HG03066 (cell line): ENCODE results near the gene SVOPL.

Experiments used
- ATAC-seq: cut with Tn5 transposase; IDR thresholded peaks from one replicate; pipeline ENCODE4 v1.9.1; 2021; ENCODE audit warnings: low read depth; ENCODE audit not compliant: unreplicated experiment

Gene SVOPL

DNA sequence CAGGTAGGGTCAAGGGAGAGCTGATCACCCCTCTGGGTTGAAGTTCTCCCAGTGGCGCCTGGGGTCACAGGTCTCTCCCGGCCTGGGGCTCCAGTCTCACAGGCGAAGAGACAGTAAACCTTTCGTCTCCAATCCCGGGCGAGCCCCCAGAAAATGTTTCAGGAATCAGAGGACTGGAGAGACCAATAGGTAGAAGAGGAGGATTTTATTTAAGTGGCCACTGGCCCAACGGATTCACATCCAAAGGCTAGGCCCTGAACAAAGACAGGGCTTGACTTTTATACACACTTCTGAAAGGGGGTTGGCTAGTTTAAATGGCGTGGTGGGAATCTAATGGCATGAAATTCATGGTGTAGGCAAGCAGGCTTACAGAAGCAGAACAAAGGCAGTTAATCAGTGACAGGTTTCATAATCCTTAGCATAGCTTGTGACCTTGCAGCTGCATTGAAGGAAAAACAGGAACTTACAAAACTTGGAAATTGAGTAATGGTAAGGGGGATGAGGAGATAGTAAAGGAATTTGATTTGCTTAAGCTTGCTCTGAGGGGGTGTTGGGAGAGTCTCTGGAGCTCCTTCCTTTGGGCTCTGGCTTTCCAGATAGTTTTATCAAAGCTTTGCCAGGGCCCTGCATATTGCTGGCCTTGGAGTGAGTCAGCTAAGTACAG is 135.6 kb downstream of the SVOPL start:
- ATAC-seq: no peak

DNA sequence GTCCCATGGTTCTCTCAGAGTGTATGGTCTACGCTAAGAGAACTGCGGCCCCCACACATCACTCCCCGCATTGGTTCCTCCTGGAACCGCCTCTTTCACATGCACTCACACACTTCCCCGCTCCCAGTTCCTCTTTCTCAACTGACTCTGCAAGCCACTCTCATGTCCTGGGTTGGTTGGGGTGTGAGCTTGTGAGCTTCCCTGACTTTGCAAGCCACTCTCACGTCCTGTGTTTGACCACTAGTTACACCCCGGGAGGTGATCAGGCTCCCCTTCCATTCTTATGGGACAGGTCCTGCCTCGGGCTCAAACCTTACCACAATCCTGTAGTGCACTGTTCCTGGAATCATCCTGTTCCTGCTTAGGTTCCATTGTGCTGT is 136.1 kb downstream of the SVOPL start:
- no peak for ATAC-seq

DNA sequence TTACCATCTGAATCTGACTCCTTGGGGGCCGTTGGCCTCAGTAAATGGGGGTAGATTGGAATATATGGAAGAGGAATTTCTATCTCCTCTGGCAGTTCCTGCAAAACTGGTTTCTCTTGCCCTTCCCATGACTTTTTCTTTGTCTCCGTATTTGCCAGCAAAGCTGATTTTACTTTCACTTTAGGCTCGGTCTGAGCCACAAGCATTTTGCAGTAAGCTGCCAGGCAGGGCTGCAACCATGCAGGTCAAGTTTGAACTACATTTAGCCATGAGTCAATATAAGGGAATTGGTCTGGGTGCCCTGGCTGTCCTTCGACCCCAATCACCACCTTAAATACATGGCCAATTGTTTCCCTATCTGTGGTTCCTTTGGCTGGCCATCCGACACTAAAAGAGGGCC is 136.8 kb downstream of the SVOPL start:
- ATAC-seq: no peak

DNA sequence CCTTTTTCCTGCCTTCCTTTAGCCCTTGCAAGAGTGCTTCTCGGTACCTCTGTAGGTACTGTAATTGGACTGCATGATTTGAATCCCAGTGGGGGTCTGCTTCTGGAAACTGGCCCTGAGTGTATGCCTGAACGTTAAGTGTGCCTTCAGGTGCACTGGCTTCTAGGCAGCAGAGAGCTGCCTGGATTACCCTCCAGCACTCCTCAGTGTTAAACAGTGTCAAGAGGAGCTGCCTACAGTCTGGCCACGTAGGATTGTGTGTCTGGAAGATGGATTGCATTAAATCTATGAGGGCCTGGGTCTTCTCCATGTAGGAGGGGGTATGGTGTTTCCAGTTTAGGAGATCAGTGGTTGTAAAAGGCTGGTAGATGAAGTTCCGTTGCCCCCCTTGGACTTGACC is 137.4 kb downstream of the SVOPL start:
- no peak for ATAC-seq

DNA sequence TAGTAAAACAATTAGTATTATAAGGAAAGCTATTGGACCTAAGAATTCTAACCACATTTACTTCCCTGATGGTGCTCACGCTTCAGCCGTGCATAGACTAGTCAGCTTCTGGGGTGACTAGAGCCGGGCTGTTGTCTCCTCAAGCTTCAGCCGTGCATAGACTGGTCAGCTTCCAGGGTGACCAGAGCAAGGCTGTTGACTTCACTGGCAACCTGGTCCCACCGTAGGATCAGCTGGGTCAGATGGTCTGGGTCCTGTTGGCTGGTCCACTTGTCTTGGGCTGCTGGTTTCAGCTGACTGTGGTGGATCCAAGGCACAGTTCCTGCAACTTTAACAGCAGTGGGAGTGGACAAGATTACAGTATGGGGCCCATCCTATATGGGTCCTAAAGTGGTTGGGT is 141.7 kb downstream of the SVOPL start:
- no peak for ATAC-seq

DNA sequence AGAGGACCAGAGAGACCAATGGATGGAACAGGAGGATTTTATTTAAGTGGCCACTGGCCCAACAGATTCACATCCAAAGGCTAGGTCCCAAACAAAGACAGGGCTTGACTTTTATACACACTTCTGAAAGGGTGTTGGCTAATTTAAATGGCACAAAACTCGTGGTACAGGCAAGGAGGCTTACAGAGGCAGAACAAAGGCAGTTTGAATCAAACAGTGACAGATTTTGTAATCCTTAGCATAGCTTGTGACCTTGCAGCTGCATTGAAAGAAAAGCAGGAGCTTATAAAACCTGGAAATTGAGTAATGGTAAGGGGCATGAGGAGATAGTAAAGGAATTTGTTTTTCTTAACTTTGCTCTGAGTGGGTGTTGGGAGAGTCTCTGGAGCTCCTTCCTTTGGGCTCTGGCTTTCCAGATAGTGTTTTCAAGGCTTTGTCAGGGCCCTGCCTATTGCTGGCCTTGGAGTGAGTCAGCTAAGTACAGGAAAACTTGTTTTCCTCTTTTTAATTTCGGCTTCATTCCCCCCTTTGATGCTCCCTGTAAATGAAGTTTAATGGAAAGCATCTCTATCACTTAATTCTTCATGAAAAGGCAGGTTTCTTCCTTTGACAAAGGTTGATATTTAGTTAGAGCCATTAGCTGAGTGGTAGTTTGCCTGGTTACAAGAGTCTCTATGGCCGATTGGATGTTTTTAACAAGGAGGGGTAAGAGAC is 144.2 kb downstream of the SVOPL start:
- ATAC-seq: no peak

DNA sequence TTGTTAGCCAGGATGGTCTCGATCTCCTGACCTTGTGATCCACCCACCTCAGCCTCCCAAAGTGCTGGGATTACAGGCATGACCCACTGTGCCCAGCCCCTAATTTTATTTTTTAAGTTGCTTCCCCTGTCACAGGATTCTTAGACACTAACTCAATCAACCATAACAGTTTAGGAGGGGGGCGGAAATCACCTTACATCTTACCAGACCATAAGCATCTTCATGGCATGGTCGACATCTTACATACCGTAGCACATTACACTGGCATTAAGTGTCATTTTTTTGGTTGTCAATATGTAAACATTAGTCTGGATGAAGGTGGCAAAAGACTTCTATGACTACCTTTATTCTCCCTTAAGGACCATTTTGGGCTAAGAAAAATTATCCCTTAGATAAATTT is 145.5 kb downstream of the SVOPL start:
- ATAC-seq: no peak

DNA sequence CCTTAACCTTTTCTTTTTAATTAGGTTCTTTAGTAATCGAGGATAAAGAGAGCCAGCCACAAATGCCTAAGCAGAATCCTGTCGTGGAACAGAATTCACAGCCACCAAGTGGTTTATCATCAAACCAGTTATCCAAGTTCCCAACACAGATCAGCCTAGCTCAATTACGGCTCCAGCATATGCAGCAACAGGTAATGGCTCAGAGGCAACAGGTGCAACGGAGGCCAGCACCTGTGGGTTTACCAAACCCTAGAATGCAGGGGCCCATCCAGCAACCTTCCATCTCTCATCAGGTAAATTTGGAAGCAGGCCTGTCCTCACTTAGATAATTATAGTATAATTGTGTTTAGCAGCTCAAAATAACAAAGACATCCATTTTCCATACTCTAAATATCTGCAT is 146.5 kb downstream of the SVOPL start:
- ATAC-seq: no peak

DNA sequence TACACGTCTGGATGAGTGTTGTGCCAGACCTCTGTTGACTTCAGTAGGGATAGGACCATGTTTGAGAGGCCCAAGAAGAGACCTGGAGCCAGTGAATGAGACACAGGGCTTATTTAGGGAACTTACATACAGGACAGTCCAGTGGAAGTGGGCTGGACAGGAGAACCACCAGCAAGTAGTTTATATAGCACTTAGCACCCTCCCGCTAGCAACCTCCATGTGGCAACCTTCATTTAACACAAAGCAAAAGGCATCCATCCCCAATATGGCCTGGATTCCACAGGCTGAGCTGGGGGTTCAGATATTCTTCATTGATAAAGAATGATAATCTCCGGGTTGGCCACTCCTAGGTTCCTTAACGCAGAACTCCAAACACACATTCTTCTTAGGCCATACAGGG is 147.4 kb downstream of the SVOPL start:
- ATAC-seq: no peak

DNA sequence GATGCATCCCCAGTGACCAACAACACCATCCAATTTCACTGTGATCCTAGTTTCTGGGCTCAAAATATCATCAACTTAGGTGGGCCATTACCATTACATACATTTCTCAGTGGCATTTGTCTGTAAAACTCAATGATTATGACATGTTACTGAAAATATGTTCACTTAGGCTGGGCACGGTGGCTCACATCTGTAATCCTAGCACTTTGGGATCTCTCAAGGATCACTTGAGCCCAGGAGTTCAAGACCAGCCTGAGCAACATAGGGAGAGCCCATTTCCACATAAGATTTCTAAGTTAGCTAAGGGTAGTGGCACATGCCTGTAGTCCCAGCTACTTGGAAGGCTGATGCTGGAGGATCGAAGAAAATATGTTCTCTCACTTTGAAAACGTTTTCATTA is 150.1 kb downstream of the SVOPL start:
- ATAC-seq: no peak

DNA sequence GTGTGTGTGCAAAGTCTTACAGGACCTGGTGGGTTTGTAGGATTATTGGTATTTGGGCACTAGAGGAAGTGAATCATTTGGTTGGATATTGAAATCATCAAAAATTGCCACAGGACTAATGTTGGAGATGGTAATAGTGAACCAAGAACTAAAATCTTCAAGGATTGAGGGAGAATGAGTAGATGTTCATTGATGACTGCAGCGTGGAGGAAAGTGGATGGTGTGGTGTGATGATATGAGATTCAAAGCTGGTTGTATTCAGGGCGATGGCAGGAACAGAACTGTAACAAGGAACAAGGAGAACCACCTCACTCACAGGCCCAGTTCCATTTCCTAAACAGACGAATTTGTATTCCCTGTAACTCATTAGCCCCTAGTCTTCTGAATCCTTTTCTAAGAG is 150.8 kb downstream of the SVOPL start:
- no peak for ATAC-seq

DNA sequence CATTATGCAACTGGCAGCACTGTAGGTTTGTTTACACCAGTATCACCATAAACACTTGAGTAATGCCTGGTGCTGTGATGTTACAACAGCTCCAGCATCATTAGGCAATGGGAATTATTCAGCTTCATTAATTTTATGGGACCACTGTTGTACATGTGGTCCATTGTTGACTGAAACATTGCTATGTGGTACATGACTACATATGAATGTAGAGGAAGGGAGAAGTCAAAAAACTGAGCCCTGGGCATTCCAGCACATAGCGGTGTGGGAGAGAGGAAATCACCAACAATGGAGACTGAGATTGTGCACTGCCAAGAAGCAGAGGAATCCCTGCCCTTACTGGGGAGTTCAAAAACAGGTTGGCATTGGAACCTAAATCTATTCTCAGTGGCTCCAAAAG is 152.1 kb downstream of the SVOPL start:
- no peak for ATAC-seq

DNA sequence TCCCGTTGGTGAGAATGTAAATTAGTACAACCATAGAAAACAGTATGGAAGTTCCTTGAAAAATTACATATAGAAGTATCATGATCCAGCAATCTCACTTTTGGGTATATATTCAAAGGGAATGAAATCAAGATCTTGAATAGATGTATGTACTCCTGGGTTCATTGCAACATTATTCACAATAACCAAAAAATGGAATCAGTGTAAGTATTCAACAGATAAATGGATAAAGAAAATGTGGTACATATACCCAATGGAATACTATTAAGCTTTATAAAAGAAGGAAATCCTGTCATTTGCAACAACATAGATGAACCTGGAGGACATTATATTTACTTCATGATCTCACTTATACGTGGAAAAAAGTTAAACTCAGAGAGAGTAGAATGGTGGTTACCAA is 154.3 kb downstream of the SVOPL start:
- no peak for ATAC-seq

DNA sequence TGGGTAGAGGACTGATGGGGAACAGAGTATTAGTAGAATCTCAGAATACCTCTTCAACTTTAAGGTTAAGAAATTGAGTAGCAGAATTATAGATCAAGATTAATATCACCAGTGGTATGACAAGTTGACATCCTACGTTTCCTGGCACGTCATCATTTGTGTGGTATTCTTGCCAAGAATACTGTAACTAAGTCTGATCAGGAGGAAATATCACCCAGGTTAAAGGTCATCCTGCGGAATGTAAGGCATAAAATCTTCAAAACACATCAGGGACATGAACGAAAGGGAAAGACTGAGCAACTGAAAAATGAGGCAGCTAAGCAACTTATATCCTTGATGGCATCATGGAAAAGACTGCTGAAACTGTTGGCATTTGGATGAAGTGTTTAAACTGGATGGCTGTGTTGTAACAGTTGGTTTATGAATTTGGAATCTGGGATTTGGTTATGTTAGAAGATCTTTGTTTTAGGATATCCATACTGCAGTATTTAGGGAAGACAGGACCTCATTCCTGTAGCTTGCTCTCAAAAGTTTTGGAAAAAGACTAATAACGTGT is 155.0 kb downstream of the SVOPL start:
- ATAC-seq: no peak

DNA sequence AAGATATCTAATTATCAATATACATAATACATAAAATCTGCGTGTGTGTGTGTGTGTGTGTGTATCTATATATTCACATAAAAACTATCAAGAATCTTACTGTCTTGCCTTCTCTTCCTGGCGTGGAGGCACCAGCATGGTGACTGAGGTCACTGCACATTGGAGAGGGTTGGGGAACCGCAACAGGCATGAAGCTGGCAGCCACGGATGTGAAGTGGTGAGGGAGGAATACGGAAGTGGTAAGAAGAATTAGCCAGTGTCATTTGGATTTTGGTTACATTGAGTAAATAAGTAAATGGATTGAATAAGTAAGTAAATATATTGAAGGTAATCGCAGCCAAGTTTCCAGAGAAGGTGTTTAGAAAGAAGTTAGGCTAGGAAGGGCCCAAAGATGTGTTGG is 156.0 kb downstream of the SVOPL start:
- no peak for ATAC-seq
